ENCODE data around the gene TMEM119.

DNA sequence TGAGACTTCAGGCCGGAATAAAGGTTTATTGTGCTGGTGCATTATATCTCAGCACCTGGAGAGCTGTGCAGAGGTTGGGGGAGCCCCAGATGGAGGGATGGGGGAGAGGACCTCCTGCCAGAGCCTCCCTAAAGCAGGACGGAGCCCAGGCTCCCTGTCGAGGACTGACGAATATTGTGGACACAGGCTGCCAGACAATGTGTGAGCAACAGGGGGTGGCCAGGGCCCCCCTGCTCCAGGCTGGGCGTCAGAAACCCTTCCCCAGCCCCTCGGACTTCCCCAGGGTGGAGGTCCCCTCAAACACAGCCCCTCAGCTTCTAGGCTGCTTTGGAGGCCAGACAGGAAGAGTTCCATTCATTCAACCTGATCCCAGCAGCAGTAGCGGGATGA, 8.0 kb downstream of the TMEM119 start:
- TF ChIP-seq, protein P1, sequence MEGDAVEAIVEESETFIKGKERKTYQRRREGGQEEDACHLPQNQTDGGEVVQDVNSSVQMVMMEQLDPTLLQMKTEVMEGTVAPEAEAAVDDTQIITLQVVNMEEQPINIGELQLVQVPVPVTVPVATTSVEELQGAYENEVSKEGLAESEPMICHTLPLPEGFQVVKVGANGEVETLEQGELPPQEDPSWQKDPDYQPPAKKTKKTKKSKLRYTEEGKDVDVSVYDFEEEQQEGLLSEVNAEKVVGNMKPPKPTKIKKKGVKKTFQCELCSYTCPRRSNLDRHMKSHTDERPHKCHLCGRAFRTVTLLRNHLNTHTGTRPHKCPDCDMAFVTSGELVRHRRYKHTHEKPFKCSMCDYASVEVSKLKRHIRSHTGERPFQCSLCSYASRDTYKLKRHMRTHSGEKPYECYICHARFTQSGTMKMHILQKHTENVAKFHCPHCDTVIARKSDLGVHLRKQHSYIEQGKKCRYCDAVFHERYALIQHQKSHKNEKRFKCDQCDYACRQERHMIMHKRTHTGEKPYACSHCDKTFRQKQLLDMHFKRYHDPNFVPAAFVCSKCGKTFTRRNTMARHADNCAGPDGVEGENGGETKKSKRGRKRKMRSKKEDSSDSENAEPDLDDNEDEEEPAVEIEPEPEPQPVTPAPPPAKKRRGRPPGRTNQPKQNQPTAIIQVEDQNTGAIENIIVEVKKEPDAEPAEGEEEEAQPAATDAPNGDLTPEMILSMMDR (IDR thresholded peaks at IDR 0.05) = no peak
- TF ChIP-seq POLR2A (IDR thresholded peaks at IDR 0.05) (no peak), EP300 (IDR thresholded peaks at IDR 0.05) (no peak)
